ENCODE results near the gene PAQR6.

The PAQR6 gene

GRCh38 chr1:156193488-156194299 lies 54.2 kb downstream of the PAQR6 start, which contains the start of gene SLC25A44:
Gene SLC25A44 (plus strand): TSS chr1:156194104. CDS start chr1:156199848, 5,744 bp downstream.
- peak; percentile 98 to 99 for DNase-seq
